Body of pancreas (tissue), 4 donors: ENCODE data around the gene NUP210.

Experiments
- POLR2A ChIP-seq, 3 donors: fragments of 450-650 bp; IDR thresholded peaks; one replicate each; pipeline ENCODE4 v1.6.1; 2016; ENCODE audit warnings: antibody characterized with exemption in 3 of 3, mild to moderate bottlenecking in 2 of 3
- TF ChIP-seq, protein P1 (sequence below), 7 experiments: fragments of 450-650 bp in 4 of 7; fragments of 200-600 bp in 3 of 7; sonication (generic) in 3 of 7; IDR thresholded peaks; one replicate each; pipeline ENCODE4 v1.5.1; 2016 to 2019; ENCODE audit warnings: antibody characterized with exemption in 7 of 7

DNA sequence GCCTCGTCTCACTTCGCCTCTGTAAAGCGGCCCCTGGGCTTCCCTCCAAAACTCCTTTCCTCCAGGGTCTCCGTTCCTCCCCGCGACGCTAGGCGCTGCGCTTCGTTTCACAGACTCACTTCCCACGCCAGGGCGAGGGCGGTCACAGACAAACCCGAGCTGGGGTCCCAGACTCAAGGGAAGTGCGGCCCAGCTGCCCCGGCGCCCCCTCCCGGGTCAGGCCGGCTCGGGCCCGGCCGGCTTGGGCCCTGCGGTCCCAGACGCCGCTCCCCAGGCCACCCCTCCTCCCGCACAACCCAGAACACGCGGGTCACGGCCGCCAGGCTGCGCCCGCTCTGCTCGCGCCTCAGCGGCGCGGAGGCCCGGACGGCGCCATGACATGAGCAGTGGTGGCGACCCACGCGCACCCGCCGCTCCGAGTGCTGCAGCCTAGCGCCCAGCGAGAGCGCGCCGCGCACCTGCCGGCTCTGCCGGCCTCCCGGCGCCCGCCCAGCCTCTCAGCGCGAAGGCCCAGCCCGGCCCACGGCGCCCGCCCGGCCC is 547 bp downstream of the NUP210 start:
- TF ChIP-seq, protein P1, sequence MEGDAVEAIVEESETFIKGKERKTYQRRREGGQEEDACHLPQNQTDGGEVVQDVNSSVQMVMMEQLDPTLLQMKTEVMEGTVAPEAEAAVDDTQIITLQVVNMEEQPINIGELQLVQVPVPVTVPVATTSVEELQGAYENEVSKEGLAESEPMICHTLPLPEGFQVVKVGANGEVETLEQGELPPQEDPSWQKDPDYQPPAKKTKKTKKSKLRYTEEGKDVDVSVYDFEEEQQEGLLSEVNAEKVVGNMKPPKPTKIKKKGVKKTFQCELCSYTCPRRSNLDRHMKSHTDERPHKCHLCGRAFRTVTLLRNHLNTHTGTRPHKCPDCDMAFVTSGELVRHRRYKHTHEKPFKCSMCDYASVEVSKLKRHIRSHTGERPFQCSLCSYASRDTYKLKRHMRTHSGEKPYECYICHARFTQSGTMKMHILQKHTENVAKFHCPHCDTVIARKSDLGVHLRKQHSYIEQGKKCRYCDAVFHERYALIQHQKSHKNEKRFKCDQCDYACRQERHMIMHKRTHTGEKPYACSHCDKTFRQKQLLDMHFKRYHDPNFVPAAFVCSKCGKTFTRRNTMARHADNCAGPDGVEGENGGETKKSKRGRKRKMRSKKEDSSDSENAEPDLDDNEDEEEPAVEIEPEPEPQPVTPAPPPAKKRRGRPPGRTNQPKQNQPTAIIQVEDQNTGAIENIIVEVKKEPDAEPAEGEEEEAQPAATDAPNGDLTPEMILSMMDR (IDR thresholded peaks at IDR 0.05), result peak in 4 of 7 experiments; percentile 9 to 31 (median 19)
- TF ChIP-seq POLR2A (IDR thresholded peaks at IDR 0.05), result peak; percentile 13 to 28 (median 19)
